Stimulated activated CD8-positive, alpha-beta memory T cell treated with anti-CD3 and anti-CD28 coated beads, Interleukin-4, amount 100 ng/mL, for 24 hours (primary cell): ENCODE results near the gene SPECC1.
A peak's percentile ranks its signal among the peaks of the same experiment; 100 is the strongest.
"Not testable (repeated sequence)": the region's sequence is repeated elsewhere in the genome, so short reads cannot be mapped to it uniquely, and the experiment has no call there.

Experiments
- DNase-seq: peaks from one replicate; pipeline ENCODE4 v3.0.0-alpha.2; 2020; ENCODE audit warnings: low read depth

The SPECC1 gene, protein sequence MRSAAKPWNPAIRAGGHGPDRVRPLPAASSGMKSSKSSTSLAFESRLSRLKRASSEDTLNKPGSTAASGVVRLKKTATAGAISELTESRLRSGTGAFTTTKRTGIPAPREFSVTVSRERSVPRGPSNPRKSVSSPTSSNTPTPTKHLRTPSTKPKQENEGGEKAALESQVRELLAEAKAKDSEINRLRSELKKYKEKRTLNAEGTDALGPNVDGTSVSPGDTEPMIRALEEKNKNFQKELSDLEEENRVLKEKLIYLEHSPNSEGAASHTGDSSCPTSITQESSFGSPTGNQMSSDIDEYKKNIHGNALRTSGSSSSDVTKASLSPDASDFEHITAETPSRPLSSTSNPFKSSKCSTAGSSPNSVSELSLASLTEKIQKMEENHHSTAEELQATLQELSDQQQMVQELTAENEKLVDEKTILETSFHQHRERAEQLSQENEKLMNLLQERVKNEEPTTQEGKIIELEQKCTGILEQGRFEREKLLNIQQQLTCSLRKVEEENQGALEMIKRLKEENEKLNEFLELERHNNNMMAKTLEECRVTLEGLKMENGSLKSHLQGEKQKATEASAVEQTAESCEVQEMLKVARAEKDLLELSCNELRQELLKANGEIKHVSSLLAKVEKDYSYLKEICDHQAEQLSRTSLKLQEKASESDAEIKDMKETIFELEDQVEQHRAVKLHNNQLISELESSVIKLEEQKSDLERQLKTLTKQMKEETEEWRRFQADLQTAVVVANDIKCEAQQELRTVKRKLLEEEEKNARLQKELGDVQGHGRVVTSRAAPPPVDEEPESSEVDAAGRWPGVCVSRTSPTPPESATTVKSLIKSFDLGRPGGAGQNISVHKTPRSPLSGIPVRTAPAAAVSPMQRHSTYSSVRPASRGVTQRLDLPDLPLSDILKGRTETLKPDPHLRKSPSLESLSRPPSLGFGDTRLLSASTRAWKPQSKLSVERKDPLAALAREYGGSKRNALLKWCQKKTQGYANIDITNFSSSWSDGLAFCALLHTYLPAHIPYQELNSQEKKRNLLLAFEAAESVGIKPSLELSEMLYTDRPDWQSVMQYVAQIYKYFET

DNA sequence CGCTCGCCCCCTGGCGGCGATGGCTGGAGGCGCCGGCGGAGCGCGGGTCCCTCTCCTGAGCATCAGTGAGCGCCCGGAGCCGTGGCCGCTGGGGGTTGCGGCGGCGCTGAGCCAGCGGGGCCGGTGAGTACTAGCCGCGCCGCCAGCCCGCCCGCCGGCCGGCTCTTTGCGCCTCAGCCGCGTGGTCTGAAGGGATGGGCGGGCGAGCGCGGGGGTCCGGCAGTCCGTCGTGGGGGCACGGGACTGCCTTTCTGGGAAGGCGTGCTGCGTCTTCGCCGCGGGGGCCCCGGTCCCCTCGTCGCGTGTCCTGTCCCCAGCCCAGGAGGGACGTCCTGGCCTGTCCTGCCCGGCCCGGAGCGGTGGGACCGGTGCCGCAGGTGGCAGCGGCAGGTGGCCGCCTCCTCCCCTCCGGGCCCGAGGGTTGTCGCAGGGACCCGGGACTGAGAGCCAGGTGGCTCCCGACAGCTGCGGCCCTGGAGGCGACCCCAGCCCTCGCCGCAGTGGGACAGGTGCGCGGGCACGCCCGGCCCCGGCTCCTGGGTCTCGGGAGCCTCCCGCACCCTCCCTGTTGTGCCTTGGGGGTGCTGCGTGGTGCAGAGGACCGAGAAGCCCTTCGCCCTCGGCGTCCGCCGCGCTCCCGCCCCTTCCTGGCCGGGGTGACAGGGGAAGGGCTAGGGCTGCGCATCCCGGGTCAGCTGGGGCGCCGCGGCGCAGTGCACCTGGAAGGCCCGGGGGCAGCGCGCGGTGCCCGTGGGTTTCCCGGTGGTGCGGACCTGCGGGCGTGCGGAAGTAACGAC, at the start of gene SPECC1:
SPECC1 (plus strand) TSS at position 58 of the 797 bp plus-strand sequence. CDS start 87,293 bp downstream, outside the sequence.
- peak; percentile 79 for DNase-seq

DNA sequence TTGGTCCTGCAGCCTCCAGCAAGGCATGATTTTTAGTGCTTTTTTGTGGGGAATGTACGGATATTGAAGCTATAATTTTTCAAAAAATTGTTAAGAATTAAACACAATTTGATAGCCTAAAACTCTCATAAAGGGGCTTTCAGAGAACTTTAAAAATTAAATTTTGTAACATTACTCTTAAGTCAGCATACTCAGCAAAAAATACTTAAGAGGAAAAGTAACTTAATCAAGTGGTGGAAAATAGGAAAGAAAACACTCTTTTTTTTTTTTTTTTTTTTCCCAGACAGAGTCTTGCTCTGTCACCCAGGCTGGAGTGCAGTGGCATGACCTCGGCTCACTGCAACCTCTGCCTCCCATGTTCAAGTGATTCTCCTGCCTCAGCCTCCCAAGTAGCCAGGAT, 46.2 kb upstream of the SPECC1 start:
- DNase-seq, result not testable (repeated sequence)

DNA sequence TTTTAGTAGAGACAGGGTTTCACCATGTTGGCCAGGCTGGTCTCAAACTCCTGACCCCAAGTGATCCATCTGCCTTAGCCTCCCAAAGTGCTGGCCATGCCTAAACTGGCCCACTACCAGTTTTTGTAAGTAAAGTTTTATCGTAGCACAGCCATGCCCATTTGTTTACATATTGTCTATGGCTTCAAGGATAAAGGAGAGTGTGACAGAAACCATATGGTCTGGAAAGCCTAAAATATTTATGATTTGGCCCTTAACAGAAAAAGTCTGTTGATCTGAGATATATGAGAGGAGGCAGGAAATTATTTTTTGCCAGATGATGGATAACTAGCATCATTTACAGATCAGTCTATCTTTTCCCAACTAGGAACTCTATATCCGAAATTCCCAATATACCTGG, 36.0 kb upstream of the SPECC1 start:
- DNase-seq, result no peak

DNA sequence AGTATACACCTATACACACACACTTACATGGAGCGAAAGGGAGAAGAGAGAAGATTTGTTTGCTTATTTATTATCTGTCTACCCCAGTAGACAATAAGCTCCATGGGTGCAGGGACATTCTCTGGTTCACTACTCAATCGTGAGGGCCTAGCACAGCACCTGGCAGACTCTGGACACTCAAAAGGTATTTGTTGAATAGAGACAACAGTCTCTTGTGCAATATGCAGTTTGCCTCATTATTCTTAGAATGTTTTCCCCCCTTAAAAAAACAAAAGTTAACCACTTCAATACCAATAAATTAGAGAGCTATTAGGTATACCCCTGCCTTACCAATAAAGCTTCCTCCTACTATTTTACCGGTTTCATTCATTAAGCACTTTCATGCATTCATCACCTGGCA, 33.6 kb upstream of the SPECC1 start:
- no peak for DNase-seq

DNA sequence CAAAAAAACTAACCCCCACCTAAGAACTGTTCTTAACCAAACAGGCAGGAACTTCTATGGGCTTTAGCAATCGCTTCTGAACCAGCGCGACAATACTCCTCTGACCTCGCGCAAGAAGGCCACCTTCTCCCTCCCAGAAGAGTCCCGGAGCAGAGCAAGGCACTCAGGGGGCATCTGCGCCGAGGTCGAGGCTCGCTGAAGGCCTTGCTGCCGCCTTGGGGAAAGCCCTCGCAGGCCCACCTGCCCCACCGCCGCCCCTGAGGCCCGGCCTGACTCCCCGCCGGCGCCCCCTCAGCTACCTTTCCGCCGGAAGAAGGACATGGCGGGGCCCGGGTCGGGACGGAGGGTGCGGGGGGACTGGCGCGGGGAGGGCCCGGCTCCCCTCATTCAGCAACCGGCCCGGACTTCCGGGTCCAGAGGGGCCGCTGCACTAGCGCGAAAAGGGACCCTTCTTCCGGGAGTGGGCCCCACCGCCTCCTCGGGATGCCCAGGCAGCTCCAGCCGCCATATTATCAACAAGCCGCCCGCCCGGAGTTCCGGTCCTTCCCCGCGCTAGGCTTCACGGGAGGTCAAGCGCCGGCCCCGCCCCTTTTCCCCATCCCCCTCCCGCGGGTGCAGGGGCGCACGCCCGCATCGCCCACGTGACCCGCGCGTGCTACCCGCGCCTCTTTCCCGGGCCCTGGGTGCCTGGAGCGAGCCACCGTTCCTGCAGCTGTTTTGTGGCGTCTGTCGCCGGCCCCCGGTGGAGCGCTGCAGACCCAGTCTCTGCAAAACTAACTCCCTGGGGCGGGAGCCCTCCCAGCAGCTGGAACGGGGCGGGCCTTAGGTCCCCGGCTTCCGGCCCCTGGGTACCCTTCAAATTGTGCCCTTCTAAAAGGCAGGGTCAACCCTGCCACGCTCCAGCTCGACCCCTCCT, 31.6 kb upstream of the SPECC1 start, which contains the start of gene AKAP10:
AKAP10 (minus strand) TSS at position 536 of the 916 bp plus-strand sequence; CDS start at position 387, 149 bp downstream.
- DNase-seq, result peak; percentile 95

DNA sequence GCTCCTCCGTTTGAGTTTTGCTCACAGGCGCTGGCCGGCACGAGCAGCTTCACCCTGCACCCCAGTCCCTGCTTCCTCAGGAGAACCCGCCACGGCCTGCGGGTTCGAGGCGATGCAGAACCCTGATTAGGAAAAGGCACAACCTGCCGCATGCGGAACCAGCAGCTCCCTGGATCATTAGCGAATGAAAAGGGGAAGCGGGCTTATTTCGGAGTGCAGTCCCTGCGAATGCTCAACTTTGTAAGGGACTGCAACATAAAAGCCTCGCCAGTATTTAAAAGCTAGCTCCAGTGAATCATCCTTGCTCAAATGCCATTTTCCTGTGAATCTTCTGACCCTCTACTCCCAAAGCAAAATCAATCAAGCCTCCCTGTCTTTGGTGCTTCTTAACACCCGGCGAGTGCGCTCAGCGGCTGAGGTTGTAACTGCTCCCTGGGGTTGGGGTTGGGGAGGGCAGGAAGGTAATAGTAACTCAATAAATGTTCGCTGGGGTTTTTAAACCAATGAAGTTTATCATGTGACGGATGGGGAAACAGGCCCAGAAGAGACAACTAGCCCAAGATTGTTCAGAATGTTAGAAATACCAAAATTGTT, 30.9 kb upstream of the SPECC1 start:
- no peak for DNase-seq

DNA sequence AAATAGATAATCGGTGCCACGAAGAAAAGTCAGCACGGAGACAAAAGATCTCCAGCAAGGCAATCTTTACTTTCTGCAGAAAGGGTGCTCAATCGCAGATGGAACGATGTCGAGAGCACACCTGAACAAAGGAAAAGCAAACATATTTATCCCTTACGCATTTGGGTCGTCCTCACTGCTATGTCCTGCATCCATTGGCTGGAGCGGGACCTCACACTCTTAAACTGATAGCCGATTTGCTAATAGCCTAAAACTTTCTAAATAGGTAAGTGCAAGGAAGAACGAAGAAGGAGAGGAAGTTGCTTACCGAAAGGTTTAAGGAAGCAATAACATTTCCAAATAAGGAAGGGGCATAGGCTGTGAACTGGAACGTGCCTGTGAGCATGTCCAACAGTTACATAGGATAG, 30.4 kb upstream of the SPECC1 start:
- no peak for DNase-seq

DNA sequence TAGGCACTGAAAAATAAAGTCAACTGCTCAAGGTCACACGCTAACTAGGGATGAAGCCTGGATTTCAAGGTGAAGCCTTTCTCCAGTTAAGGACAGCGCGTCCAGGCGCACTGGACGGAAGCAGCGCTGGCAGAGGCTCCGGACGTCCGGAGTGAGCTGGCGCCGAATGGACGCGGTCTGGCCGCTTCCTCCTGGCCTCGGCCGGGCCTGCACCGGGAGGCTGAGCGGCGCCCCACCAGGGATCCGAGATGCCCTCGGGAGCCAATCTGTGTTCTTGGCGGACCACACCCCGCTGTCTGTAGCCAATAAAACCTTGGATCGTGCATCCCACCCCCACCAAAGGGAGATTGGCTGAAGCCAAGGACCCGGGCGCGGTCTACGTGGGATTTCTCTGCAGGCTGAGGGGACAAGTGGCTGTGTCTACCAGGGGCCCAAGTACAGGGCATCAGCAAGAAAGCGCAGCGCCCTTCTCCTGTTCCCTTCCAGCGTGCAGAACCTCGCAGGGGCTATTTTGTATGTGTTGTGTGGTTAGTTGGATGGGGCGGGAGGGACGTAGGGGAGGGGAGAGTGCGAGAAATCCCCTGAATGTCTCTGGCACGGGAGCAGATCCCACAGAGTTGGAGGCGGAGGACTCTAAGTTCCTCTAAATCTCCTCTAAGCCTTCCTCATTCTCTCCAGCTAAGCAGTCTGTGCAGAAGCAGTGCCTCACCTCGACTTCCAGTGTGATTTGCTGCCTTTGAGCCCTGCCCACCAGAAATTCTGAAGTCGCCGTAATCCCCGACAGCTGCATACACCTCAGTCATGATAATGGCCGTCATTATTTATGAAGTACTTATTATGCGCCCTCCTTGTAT, 29.0 kb upstream of the SPECC1 start:
- no peak for DNase-seq

DNA sequence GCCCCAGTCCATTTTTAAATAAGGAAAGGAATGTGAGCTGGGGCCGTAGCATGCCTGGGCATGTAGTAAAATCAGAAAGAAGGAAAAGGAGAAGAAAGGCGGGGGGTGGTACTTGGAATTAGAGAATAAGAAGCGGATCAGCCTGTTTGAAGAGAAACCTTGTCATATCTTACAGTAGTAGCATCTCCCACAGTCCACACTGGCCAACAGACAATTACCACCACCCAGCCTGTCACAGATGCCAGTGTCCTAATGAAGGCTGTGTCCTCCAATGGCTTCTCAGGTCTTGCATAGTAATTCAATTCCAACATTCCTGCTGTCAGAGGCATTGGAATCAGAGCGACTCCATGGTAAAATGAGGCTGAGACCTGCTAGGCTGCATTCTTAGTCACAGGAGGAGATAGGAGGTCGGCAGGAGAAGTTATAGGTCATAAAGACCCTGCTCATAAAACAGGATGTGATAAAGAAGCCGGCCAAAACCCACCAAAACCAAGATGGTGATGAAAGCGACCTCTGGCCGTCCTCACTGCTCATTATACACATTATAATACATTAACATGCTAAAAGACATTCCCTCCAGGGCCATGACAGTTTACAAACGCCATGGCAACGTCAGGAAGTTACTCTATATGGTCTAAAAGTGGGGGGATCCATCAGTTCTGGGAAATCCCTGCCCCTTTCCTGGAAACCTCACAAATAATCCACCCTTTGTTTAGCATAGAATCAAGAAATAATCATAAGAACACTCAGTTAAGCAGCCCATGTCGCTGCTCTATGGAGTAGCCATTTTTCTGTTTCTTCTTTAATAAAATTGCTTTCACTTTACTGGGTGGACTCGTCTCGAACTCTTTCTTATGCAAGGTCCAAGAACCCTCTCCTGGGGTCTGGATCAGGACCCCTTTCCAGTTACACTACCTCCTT, 22.0 kb upstream of the SPECC1 start:
- DNase-seq, result no peak

DNA sequence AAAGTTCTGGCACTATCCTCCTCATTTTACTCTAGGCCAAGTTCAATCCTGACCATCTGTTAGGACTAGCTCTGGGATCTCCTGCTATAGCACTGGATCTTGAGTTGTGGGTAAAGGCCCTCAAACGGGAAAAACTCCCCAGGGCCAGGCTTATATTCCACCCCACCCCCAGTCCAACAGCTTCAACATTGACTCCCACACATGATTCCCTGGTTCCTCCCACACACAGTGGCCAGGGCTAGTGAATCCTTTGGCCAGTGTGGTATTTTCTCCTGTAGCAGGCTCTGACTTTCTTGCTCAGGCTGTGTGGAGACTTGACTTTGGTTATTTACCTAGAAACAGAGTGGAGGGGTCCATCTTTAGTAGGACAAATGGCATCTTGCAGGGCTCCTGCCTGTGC, 21.3 kb upstream of the SPECC1 start:
- DNase-seq, result no peak

DNA sequence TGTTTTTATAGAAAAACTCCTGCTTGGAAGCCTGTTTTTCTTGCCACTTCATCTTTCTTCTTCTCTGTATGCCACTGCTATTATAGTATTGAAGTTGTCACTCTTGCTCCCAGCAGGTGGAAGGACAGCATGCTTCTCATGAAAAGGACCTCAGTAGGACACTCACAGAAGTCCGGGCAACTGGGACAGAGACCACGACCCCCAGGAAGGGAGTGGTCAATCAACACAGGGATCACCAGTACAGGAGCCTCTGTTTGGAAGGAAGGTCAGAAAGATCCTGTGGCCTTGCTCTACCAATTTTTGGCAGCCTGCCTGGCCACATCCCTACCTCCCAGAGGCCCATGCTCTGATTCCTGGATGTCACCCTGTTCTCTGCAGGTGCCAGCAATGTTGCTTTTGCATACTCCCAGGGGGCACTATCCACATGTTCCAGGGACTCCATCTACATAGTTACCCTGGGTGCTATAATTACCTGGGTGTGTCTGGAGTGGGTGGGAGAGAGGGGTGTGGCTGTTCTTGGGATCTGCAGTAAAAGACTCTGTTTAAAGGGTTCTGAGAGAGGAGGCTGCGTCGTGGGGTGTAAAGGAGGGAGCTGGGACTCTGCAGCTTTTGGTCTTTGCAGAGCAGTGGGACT, 17.8 kb upstream of the SPECC1 start:
- no peak for DNase-seq

DNA sequence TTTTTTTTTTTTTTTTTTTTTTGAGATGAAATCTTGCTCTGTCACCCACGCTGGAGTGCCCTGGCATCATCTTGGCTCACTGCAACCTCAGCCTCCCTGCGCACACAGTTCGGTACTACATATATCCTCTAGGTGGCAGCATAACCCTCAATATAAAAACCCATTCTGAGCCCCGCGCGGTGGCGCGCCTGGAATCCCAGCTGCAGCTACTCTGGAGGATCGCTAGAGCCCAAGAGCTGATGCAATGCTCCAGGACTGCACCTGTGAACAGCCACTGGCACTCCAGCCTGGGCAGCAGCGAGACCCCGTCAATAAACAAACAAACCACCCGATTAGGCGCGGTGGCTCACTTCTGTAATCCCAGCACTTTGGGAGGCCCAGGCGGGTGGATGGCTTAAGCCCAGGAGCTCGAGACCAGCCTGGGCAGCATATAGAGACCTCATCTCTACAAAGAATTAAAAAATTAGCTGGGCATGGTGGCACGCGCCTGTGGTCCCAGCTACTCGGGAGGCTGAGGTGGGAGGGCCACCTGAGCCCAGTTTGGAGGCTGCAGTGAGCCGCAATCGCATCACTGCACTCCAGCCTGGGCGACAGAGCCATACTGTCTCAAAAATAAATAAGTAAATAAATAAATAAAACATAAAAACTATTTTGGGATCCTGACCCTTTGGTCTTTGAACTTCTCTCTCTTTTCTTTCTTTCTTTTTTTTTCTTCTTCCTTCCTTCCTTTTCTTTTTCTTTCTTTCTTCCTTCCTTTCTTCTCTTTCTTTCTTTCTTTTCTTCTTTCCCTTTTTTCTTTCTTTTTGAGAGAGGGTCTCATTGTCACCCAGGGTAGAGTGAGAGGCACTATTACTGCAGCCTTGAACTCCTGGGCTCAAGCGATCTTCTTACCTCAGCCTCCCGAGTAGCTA, 16.1 kb upstream of the SPECC1 start:
- peak; percentile 52 for DNase-seq

DNA sequence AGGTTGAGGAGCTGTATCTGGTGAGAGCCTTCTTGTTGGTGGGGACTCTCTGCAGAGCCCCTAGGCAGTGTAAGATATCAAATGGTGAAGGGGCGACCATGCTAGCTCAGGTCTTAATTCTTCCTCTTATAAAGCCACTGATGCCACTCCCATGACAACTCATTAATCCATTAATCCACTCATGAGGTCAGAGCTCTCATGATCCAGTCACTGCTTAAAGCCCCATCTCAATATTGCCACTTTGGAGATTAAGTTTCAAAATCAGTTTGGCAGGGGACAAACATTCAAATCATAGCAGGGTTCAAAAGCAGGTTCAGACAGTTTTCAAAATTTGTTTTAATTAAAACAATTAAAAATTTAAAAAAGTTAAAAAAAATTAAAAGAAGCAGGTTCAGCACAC, 13.1 kb upstream of the SPECC1 start:
- no peak for DNase-seq

DNA sequence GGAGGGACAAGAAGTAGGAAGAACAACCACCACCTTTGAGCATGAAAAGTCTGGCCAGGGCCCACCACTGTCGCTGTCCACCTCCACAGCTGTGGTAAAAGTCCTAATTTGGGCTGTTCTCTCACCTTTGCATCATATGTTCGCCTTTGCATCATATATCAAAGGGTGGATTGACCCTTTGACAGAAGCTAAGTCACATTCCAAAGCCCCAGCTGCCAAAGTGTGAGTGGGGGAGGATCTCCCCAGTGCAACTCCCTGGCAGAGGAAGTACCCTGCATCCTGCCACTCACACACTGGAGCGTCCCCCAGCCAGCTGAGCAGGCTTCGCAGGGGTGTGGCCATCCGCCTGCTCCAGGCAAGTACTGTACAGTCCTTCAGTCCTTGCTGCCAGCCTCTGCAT, 12.7 kb upstream of the SPECC1 start:
- DNase-seq, result no peak

DNA sequence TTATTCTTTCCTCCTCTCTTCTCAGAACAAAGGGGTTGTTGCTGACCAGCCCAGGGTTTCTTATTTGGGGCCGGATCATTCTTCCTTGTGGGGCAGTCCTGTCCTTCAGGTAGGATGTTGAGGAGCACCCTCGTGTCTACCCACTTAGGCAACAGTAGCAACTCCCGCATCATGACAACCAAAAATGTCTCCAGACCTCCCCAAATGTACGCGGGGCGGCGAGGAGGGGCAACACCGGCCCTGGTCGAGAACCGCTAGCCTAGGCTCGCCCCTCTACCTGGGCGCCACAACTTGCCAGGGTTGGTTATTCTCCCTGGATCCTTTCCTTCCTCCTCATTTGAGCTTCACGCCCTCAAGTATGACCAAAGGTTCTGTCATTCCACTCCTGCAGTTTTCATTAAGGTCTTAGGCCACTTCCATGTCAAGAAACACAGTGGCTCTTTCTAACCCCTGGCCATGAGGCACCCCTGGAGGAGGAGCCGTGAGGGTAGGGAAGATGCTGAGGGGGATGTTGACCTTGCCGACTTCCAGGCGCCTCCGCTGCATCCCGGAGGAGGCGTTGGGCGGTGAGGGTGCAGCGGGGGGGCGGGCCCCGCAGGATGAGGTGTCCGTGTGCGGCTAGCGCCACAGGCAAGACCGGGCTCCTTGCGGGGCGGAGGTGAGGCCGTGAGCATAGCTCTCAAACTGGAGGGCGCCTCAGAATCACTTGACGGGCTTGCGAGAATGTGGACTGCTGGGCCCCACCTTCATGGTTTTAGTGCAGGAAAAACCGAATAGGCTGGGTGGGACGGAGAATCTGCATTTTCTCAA, 712 bp upstream of the SPECC1 start:
- DNase-seq, result no peak

DNA sequence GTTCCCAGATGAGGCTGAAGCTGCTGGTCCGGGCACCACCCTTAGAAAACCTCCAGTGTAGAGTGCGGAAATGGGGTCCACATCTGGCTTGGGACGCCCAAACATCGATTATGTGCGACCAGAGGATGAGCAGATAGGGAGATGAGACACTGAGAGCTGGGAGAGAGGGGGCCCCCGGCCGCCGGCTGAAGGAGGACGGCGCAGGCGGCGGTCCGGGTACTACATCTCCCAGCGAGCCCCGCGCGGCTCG, 182 bp upstream of the SPECC1 start:
- no peak for DNase-seq
